Left ventricle myocardium inferior (tissue), 1 donor: Measurements from ENCODE around the gene ZSWIM5. TPM values are rescaled to one million over a fixed set of nuclear protein-coding genes. Genes with fewer than 3 reads are reported as not detected.
"Not testable (repeated sequence)": the region's sequence is repeated elsewhere in the genome, so short reads cannot be mapped to it uniquely, and the experiment has no call there.

Experiments used
- DNase-seq: peaks from one replicate; pipeline ENCODE4 v3.0.0-alpha.2; 2020
- H3K27ac ChIP-seq: fragments of 200-600 bp; replicated peaks from 2 replicates; pipeline ENCODE4 v1.8.0; 2021
- H3K27me3 ChIP-seq: fragments of 200-600 bp; 2 replicates; pipeline ENCODE4 v1.8.0; 2021; ENCODE audit warnings: low read depth
- H3K36me3 ChIP-seq: fragments of 200-600 bp; 2 replicates; pipeline ENCODE4 v1.8.0; 2021
- H3K4me1 ChIP-seq: fragments of 200-600 bp; 2 replicates; pipeline ENCODE4 v1.8.0; 2021
- H3K4me3 ChIP-seq: fragments of 200-600 bp; 2 replicates; pipeline ENCODE4 v1.8.0; 2021; ENCODE audit warnings: mild to moderate bottlenecking, moderate library complexity
- H3K9me3 ChIP-seq: fragments of 200-600 bp; replicated peaks from 2 replicates; pipeline ENCODE4 v1.8.0; 2021
- CTCF ChIP-seq: fragments of 200-600 bp; IDR thresholded peaks from 2 replicates; pipeline ENCODE4 v1.8.0; 2021; ENCODE audit warnings: antibody characterized with exemption, mild to moderate bottlenecking, borderline replicate concordance
- intact Hi-C: fragments of 100-400 bp; cut with micrococcal nuclease; formaldehyde crosslinking; loops from one replicate; pipeline ENCODE4 v1.11.0; 2022
- total RNA-seq: library from RNA; stranded (reverse); fragmentation: NEBNext Ultra II Directional; extraction: Animal tissue kit (Norgen Biotek cat#: 25700); gene quantifications from one replicate; pipeline ENCODE4 v1.2.1, GENCODE V29; 2021
- donor health status: DM: no; HTN: yes; CAD: no; lungs with severe emphysema.

The ZSWIM5 gene
- total RNA-seq, 1 donor from 2014 or later = 0.93 TPM

DNA sequence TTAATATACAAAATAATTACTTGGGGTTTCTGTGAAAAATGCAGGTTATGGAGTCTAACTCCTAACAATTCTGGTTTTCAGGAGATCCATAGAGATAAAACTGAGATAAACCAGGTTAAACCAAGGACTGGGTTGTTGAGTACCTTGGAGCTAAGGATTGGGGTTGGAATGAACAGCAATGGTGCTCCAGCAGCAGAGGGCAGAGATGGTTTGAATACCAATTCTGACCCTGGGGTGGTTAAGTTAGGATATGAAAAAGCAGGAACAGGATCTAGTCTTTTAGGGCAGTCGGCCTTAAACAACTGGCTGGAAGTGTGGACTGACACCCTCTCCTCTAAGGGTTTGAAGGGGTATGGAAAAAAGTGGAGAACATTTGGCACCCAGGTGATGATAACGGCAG lies 141.3 kb downstream of the ZSWIM5 start:
- TF ChIP-seq CTCF = no peak
- peaks cover 6% of the 10 kb centered on the region for H3K9me3 ChIP-seq
- no peaks in the 10 kb centered on the region for H3K36me3 ChIP-seq
- H3K27ac ChIP-seq = no peak overlapping the region
- H3K27me3 ChIP-seq = no peaks in the 10 kb centered on the region
- no peak overlapping the region for H3K4me3 ChIP-seq
- intact Hi-C loops = no loop called here
- no peak for DNase-seq
- H3K4me1 ChIP-seq = no peaks in the 10 kb centered on the region

DNA sequence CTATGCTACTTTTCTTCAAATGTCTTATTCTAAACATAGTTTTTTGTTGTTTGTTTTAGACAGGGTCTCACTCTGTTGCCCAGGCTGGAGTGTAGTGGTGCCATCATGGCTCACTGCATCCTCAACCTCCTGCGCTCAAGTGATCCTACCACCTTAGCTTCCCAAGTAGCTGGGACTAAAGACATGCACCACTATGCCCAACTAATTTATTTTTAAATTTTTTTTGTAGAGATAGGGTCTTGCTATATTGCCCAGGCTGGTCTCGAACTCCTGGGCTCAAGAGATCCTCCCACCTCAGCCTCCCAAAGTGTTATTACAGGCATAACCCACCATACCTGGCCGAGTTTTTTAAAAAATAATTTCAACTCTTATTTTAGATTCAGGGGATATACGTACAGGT lies 143.9 kb downstream of the ZSWIM5 start:
- H3K27me3 ChIP-seq, intact Hi-C loops, H3K9me3 ChIP-seq, H3K27ac ChIP-seq, DNase-seq, H3K36me3 ChIP-seq, H3K4me3 ChIP-seq, H3K4me1 ChIP-seq: not testable (repeated sequence)

GRCh38 chr1:45059829-45060228 lies 146.6 kb downstream of the ZSWIM5 start:
- DNase-seq = no peak
- Histone ChIP-seq H3K36me3 (peaks cover 4% of the 10 kb centered on the region), H3K9me3 (no peaks in the 10 kb centered on the region), H3K27ac (no peak overlapping the region), H3K4me3 (no peak overlapping the region), H3K27me3 (no peaks in the 10 kb centered on the region), H3K4me1 (no peaks in the 10 kb centered on the region)
- intact Hi-C loops = no loop called here
- no peak for TF ChIP-seq CTCF

GRCh38 chr1:45057542-45057941 lies 148.9 kb downstream of the ZSWIM5 start:
- H3K9me3 ChIP-seq = no peaks in the 10 kb centered on the region
- H3K27me3 ChIP-seq = no peaks in the 10 kb centered on the region
- H3K4me3 ChIP-seq = no peak overlapping the region
- H3K4me1 ChIP-seq = no peaks in the 10 kb centered on the region
- no peak for DNase-seq
- TF ChIP-seq CTCF = no peak
- intact Hi-C loops = no loop called here
- H3K27ac ChIP-seq = no peak overlapping the region
- peaks cover 4% of the 10 kb centered on the region for H3K36me3 ChIP-seq

- no peaks in the 10 kb centered on the region for H3K4me1 ChIP-seq
- intact Hi-C loops = no loop called here
- no peak overlapping the region for H3K4me3 ChIP-seq
- H3K36me3 ChIP-seq = no peaks in the 10 kb centered on the region
- no peak overlapping the region for H3K27ac ChIP-seq
- H3K9me3 ChIP-seq = no peaks in the 10 kb centered on the region
- TF ChIP-seq CTCF = no peak
- no peak for DNase-seq
- no peaks in the 10 kb centered on the region for H3K27me3 ChIP-seq
Measured at GRCh38 chr1:45051005-45051772, 155.2 kb downstream of the ZSWIM5 start.

DNA sequence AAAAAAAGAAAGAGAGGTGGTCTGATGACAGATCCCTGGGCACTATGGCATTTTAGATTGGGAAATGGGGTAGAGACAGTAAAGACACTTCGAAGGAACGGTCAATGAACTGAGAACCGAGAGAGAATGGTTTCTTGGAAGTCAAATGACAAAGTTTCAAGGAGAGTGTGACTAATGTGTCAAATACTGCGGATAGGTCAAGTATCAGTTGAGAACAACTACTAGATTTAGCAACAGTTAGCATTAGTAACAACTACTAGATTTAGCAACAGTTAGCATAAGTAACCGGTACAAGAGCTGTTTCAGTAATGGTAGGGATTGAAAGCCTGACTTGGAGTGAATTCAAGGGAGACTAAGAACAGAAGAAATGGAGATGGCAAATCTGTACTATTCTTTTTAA lies 159.4 kb downstream of the ZSWIM5 start:
- no peak overlapping the region for H3K4me3 ChIP-seq
- peaks cover 4% of the 10 kb centered on the region for H3K36me3 ChIP-seq
- no peak for DNase-seq
- H3K9me3 ChIP-seq = no peaks in the 10 kb centered on the region
- no peak overlapping the region for H3K27ac ChIP-seq
- intact Hi-C loops = no loop called here
- no peaks in the 10 kb centered on the region for H3K4me1 ChIP-seq
- no peaks in the 10 kb centered on the region for H3K27me3 ChIP-seq
- TF ChIP-seq CTCF = no peak
